ENCODE measurements around the gene SPSB1. TPM values are rescaled to one million over a fixed set of nuclear protein-coding genes. Genes with fewer than 3 reads are reported as not detected.

The SPSB1 gene
- total RNA-seq, 4 donors from 2014 or later = 40.0 to 82.1 (median 52.6) TPM

- H3K9me3 ChIP-seq = no peaks in the 10 kb centered on the region
- no peak for DNase-seq
- 70 to 86% methylated on average over 6 to 11 of the region's 11 CpGs for WGBS, 2 donors (ENCODE audit: low coverage in 1 of 2)
- intact Hi-C loops (cut with DNase I; ENCODE audit: low total_unique reads) (no loop called here), in situ Hi-C loops (cut with MboI; ENCODE audit: low pct_ligation_motif_present in 1 of 4, low pct_unique_long_range_greater_than_20kb in 1 of 4, low sequenced_read_pairs in 3 of 4) (loop anchor here in 1 of 4 donors (10.0 kb wide), 1 partner anchor 184 kb away; no protein-coding TSS in a partner anchor)
- H3K27ac ChIP-seq = no peak overlapping the region
- H3K27me3 ChIP-seq = no peaks in the 10 kb centered on the region
- no peak overlapping the region for H3K4me3 ChIP-seq
- TF ChIP-seq CTCF (IDR thresholded peaks at IDR 0.05) (no peak), POLR2A (IDR thresholded peaks at IDR 0.05) (no peak), POLR2AphosphoS5 (IDR thresholded peaks at IDR 0.05) (no peak), EP300 (IDR thresholded peaks at IDR 0.05; ENCODE audit: low read depth) (no peak)
- H3K4me1 ChIP-seq = peaks cover 3 to 29% (median 13%) of the 10 kb centered on the region in 4 donors
- no peaks in the 10 kb centered on the region for H3K36me3 ChIP-seq
These were observed 21.4 kb upstream of the SPSB1 start for GRCh38 chr1:9271283-9271682.

GRCh38 chr1:9271861-9272595 lies 20.7 kb upstream of the SPSB1 start:
- in situ Hi-C loops (cut with MboI; ENCODE audit: low pct_ligation_motif_present in 1 of 4, low pct_unique_long_range_greater_than_20kb in 1 of 4, low sequenced_read_pairs in 3 of 4) (loop anchor here in 1 of 4 donors (10.0 kb wide), 1 partner anchor 183 kb away; no protein-coding TSS in a partner anchor), intact Hi-C loops (cut with DNase I; ENCODE audit: low total_unique reads) (no loop called here)
- no peaks in the 10 kb centered on the region for H3K9me3 ChIP-seq
- no peak overlapping the region for H3K27ac ChIP-seq
- WGBS, 2 donors (ENCODE audit: low coverage in 1 of 2) = 95% methylated on average over 20 of the region's 24 CpGs; no CpG with 5 or more reads in 1 of the 2 donors
- no peaks in the 10 kb centered on the region for H3K36me3 ChIP-seq
- H3K4me1 ChIP-seq = peaks cover 3 to 27% (median 9%) of the 10 kb centered on the region in 4 donors
- no peak overlapping the region for H3K4me3 ChIP-seq
- no peaks in the 10 kb centered on the region for H3K27me3 ChIP-seq
- DNase-seq = no peak
- TF ChIP-seq CTCF (IDR thresholded peaks at IDR 0.05) (no peak), POLR2A (IDR thresholded peaks at IDR 0.05) (no peak), EP300 (IDR thresholded peaks at IDR 0.05; ENCODE audit: low read depth) (no peak), POLR2AphosphoS5 (IDR thresholded peaks at IDR 0.05) (no peak)

GRCh38 chr1:9273177-9273576 lies 19.5 kb upstream of the SPSB1 start:
- Histone ChIP-seq H3K27ac (no peak overlapping the region), H3K27me3 (no peaks in the 10 kb centered on the region), H3K9me3 (no peaks in the 10 kb centered on the region), H3K4me3 (no peak overlapping the region), H3K36me3 (no peaks in the 10 kb centered on the region), H3K4me1 (peaks cover 3 to 31% (median 10%) of the 10 kb centered on the region in 4 donors)
- no peak for DNase-seq
- TF ChIP-seq EP300 (IDR thresholded peaks at IDR 0.05; ENCODE audit: low read depth) (no peak), POLR2A (IDR thresholded peaks at IDR 0.05) (no peak), CTCF (IDR thresholded peaks at IDR 0.05) (no peak), POLR2AphosphoS5 (IDR thresholded peaks at IDR 0.05) (no peak)
- WGBS, 2 donors (ENCODE audit: low coverage in 1 of 2) = 83 to 100% methylated on average over 1 to 4 of the region's 11 CpGs
- in situ Hi-C loops (cut with MboI; ENCODE audit: low pct_ligation_motif_present in 1 of 4, low pct_unique_long_range_greater_than_20kb in 1 of 4, low sequenced_read_pairs in 3 of 4) = loop anchor here in 1 of 4 donors (10.0 kb wide), 1 partner anchor 182 kb away; no protein-coding TSS in a partner anchor
- intact Hi-C loops (cut with DNase I; ENCODE audit: low total_unique reads) = no loop called here

GRCh38 chr1:9275161-9275560 lies 17.5 kb upstream of the SPSB1 start:
- no peak overlapping the region for H3K4me3 ChIP-seq
- H3K9me3 ChIP-seq = no peaks in the 10 kb centered on the region
- peaks cover 7 to 49% (median 26%) of the 10 kb centered on the region in 4 donors for H3K4me1 ChIP-seq
- no peaks in the 10 kb centered on the region for H3K27me3 ChIP-seq
- TF ChIP-seq POLR2AphosphoS5 (IDR thresholded peaks at IDR 0.05) (no peak), EP300 (IDR thresholded peaks at IDR 0.05; ENCODE audit: low read depth) (no peak), CTCF (IDR thresholded peaks at IDR 0.05) (no peak), POLR2A (IDR thresholded peaks at IDR 0.05) (no peak)
- 73 to 90% methylated on average over 9 to 10 of the region's 10 CpGs for WGBS, 2 donors (ENCODE audit: low coverage in 1 of 2)
- DNase-seq = no peak
- intact Hi-C loops (cut with DNase I; ENCODE audit: low total_unique reads) (no loop called here), in situ Hi-C loops (cut with MboI; ENCODE audit: low pct_ligation_motif_present in 1 of 4, low pct_unique_long_range_greater_than_20kb in 1 of 4, low sequenced_read_pairs in 3 of 4) (loop anchor here in 2 of 4 donors (10.0 to 25.0 kb wide), 2 partner anchors 180 to 187 kb away; no protein-coding TSS in a partner anchor)
- H3K27ac ChIP-seq = no peak overlapping the region
- no peaks in the 10 kb centered on the region for H3K36me3 ChIP-seq
